Measurements from ENCODE around the gene BUD13. TPM values are rescaled to one million over a fixed set of nuclear protein-coding genes. Genes with fewer than 3 reads are reported as not detected.

Gene BUD13
- total and polyA plus RNA-seq, 2 of the 13 experiments (the other 11 are each of a cell fraction or from before 2014, with no cell fraction given), result 13.3 to 25.9 TPM

DNA sequence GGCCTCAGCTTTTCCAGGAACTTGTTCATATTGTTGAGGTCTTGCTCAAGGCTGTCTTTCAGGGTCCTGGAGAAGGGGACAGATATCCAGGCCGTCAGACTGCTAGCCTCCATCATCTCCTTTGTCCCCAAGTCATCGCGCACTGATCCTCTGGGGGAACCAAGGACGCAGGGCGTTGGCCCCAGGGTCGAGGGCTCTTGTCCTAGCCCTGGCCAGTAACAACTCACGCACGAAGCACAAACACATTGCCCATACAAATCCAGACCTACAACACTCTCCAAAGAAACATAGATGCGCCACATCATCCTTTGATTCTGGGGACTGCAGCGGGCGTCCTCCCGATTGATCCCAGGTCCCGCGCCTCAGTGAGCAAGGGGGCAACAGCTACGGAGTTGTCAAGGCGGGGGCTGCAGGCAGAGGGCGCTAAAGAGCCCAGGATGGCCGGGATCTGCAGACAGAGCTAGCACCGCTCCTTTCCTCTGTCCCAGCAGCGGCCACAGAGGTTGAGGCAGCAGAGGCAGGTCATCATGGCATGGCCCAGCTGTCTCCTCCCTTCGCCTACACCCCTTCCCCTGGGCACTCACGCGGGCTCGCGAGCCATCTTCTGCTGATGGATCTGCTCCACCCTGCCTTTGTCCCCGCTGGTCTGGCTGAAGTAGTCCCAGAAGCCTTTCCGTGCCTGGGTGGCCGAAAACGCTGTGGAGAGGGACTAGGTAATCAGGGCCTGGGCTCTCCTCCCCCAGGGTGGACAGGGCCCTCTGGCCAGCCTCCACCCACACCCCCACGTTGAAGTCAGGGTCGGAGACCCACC is 18.4 kb upstream of the BUD13 start (continued):
- TF ChIP-seq SCMH1 (CRISPR knock-in tag; IDR thresholded peaks at IDR 0.05; ENCODE audit: borderline replicate concordance) (no peak), ZNF703 (CRISPR knock-in tag; IDR thresholded peaks at IDR 0.05; ENCODE audit: borderline replicate concordance) (no peak), ZNF556 (CRISPR knock-in tag; IDR thresholded peaks at IDR 0.05; ENCODE audit: borderline replicate concordance) (peak; percentile 47; the same call in 1 of the 2 replicates), THYN1 (CRISPR knock-in tag; IDR thresholded peaks at IDR 0.05; ENCODE audit: borderline replicate concordance, low read depth) (no peak), ETV6 (CRISPR knock-in tag; conservative IDR thresholded peaks at IDR 0.05) (no peak), FOXK1 (CRISPR knock-in tag; IDR thresholded peaks at IDR 0.05; ENCODE audit: borderline replicate concordance, low read depth) (peak; percentile 29; the same call in 1 of the 2 replicates), NFE2L2 (IDR thresholded peaks at IDR 0.05; ENCODE audit: low read length) (no peak), ZNF724P (CRISPR knock-in tag; IDR thresholded peaks at IDR 0.05; ENCODE audit: borderline replicate concordance) (no peak), ZNF572 (CRISPR knock-in tag; IDR thresholded peaks at IDR 0.05) (peak; percentile 65; the same call in 1 of the 2 replicates), TCF7 (IDR thresholded peaks at IDR 0.05; ENCODE audit: low read depth) (no peak), ZNF432 (CRISPR knock-in tag; IDR thresholded peaks at IDR 0.05; ENCODE audit: borderline replicate concordance) (no peak), ZNF766 (CRISPR knock-in tag; IDR thresholded peaks at IDR 0.05; ENCODE audit: borderline replicate concordance) (0 out of 2 replicates have a peak, but pooled peaks have one; percentile 24), ZZZ3 (CRISPR knock-in tag; IDR thresholded peaks at IDR 0.05; ENCODE audit: borderline replicate concordance) (no peak), ZNF20 (CRISPR knock-in tag; IDR thresholded peaks at IDR 0.05) (no peak), MLLT10 (CRISPR knock-in tag; IDR thresholded peaks at IDR 0.05) (no peak), ZSCAN9 (CRISPR knock-in tag; IDR thresholded peaks at IDR 0.05; ENCODE audit: borderline replicate concordance) (no peak), SMYD3 (CRISPR knock-in tag; IDR thresholded peaks at IDR 0.05) (no peak), CEBPG (CRISPR knock-in tag; IDR thresholded peaks at IDR 0.05) (peak; percentile 27; the same call in 1 of the 2 replicates), NR2F6 (IDR thresholded peaks at IDR 0.05) (peak; percentile 52; the same call in 1 of the 2 replicates), NR2F6 (CRISPR knock-in tag; IDR thresholded peaks at IDR 0.05) (peak; percentile 70), TOPORS (CRISPR knock-in tag; IDR thresholded peaks at IDR 0.05) (peak; percentile 73), KLF16 (CRISPR knock-in tag; IDR thresholded peaks at IDR 0.05) (peak in 1 of 2 experiments; percentile 57; a peak in 1 of 4 replicates), EEA1 (CRISPR knock-in tag; IDR thresholded peaks at IDR 0.05; ENCODE audit: borderline replicate concordance) (no peak)
- TF ChIP-seq, protein P1, sequence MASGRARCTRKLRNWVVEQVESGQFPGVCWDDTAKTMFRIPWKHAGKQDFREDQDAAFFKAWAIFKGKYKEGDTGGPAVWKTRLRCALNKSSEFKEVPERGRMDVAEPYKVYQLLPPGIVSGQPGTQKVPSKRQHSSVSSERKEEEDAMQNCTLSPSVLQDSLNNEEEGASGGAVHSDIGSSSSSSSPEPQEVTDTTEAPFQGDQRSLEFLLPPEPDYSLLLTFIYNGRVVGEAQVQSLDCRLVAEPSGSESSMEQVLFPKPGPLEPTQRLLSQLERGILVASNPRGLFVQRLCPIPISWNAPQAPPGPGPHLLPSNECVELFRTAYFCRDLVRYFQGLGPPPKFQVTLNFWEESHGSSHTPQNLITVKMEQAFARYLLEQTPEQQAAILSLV (CRISPR knock-in tag; IDR thresholded peaks at IDR 0.05; ENCODE audit: borderline replicate concordance), result peak; percentile 35; the same call in 1 of the 2 replicates
- TF ChIP-seq, protein P2, sequence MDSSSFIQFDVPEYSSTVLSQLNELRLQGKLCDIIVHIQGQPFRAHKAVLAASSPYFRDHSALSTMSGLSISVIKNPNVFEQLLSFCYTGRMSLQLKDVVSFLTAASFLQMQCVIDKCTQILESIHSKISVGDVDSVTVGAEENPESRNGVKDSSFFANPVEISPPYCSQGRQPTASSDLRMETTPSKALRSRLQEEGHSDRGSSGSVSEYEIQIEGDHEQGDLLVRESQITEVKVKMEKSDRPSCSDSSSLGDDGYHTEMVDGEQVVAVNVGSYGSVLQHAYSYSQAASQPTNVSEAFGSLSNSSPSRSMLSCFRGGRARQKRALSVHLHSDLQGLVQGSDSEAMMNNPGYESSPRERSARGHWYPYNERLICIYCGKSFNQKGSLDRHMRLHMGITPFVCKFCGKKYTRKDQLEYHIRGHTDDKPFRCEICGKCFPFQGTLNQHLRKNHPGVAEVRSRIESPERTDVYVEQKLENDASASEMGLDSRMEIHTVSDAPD (CRISPR knock-in tag; IDR thresholded peaks at IDR 0.05), result peak; percentile 78; the same call in 1 of the 2 replicates
- TF ChIP-seq, protein P3, sequence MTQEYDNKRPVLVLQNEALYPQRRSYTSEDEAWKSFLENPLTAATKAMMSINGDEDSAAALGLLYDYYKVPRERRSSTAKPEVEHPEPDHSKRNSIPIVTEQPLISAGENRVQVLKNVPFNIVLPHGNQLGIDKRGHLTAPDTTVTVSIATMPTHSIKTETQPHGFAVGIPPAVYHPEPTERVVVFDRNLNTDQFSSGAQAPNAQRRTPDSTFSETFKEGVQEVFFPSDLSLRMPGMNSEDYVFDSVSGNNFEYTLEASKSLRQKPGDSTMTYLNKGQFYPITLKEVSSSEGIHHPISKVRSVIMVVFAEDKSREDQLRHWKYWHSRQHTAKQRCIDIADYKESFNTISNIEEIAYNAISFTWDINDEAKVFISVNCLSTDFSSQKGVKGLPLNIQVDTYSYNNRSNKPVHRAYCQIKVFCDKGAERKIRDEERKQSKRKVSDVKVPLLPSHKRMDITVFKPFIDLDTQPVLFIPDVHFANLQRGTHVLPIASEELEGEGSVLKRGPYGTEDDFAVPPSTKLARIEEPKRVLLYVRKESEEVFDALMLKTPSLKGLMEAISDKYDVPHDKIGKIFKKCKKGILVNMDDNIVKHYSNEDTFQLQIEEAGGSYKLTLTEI (CRISPR knock-in tag; conservative IDR thresholded peaks at IDR 0.05), result no peak

All from HepG2 (cell line).